HG03460 (cell line): ENCODE data around the gene TWNK.

Experiments used
- ATAC-seq: cut with Tn5 transposase; IDR thresholded peaks from one replicate; pipeline ENCODE4 v1.9.1; 2021; ENCODE audit not compliant: unreplicated experiment

The TWNK gene

GRCh38 chr10:100996678-100997359 is 9.5 kb downstream of the TWNK start:
- ATAC-seq = peak; percentile 28

- ATAC-seq = peak; percentile 27
Observed at GRCh38 chr10:100997360-100998182, 10.2 kb downstream of the TWNK start.

GRCh38 chr10:100998183-100998990 is 11.0 kb downstream of the TWNK start:
- no peak for ATAC-seq

- ATAC-seq = peak; percentile 45
Observed at GRCh38 chr10:100998991-100999741, 11.8 kb downstream of the TWNK start.

GRCh38 chr10:100999742-101000126 is 12.4 kb downstream of the TWNK start, which contains the start of gene LZTS2:
TSS of gene LZTS2 (plus strand) at chr10:100999808. CDS start at chr10:101002539, 2,731 bp downstream.
- ATAC-seq = no peak

GRCh38 chr10:101000127-101000914 is 13.0 kb downstream of the TWNK start:
- ATAC-seq = no peak

GRCh38 chr10:101000915-101001658 is 13.7 kb downstream of the TWNK start:
- no peak for ATAC-seq

GRCh38 chr10:101001659-101002035 is 14.3 kb downstream of the TWNK start:
- ATAC-seq = no peak

GRCh38 chr10:101002456-101002855 is 15.1 kb downstream of the TWNK start:
- no peak for ATAC-seq

- no peak for ATAC-seq
Observed at GRCh38 chr10:101003639-101004206, 16.4 kb downstream of the TWNK start.

GRCh38 chr10:101005361-101005760 is 18.0 kb downstream of the TWNK start:
- ATAC-seq = no peak

GRCh38 chr10:101005869-101006567 is 18.7 kb downstream of the TWNK start:
- ATAC-seq = no peak

GRCh38 chr10:101006593-101007098 is 19.3 kb downstream of the TWNK start:
- no peak for ATAC-seq

- no peak for ATAC-seq
Observed at GRCh38 chr10:101007099-101007711, 19.9 kb downstream of the TWNK start.

- ATAC-seq = no peak
Observed at GRCh38 chr10:101007915-101008822, 20.8 kb downstream of the TWNK start.

- ATAC-seq = no peak
Observed at GRCh38 chr10:101008823-101009423, 21.6 kb downstream of the TWNK start.
